D721Med (cell line): ENCODE measurements around the gene RAB5A.

Experiments
- DNase-seq: peaks from one replicate; pipeline ENCODE4 v3.0.0; 2011; ENCODE audit warnings: low spot score; ENCODE audit not compliant: insufficient read length
- FAIRE-seq: peaks from 2 replicates; lab custom pipeline; 2011; peaks lifted over from hg19 to GRCh38; lab: Jason Lieb, UNC
- TF ChIP-seq, protein P1 (sequence below): IDR thresholded peaks from 2 replicates; pipeline ENCODE4 v1.5.1; 2012; ENCODE audit warnings: mild to moderate bottlenecking, control low read depth; ENCODE audit not compliant: insufficient read depth; ENCODE audit errors: missing control alignments

Gene RAB5A

DNA sequence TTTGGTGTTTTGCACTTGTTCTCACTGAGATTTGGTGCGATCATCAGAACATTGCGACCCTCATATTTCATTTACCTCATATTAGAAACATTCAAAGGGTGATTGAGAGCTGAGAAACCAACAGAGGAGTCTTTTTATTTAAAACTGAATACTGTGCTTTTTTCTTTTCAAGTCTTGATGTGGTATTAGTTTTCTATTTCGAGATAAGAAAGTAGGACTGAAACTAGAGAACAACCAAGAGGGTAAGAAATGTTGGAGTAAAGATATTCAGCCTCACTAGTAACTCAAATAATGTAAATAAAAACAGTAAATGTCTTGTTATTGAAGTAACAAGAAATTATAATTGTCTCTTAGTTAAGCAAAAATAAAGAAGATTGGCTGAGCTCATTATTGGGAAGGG is 39.4 kb upstream of the RAB5A start:
- DNase-seq (no peak), FAIRE-seq (no peak)
- TF ChIP-seq, protein P1, sequence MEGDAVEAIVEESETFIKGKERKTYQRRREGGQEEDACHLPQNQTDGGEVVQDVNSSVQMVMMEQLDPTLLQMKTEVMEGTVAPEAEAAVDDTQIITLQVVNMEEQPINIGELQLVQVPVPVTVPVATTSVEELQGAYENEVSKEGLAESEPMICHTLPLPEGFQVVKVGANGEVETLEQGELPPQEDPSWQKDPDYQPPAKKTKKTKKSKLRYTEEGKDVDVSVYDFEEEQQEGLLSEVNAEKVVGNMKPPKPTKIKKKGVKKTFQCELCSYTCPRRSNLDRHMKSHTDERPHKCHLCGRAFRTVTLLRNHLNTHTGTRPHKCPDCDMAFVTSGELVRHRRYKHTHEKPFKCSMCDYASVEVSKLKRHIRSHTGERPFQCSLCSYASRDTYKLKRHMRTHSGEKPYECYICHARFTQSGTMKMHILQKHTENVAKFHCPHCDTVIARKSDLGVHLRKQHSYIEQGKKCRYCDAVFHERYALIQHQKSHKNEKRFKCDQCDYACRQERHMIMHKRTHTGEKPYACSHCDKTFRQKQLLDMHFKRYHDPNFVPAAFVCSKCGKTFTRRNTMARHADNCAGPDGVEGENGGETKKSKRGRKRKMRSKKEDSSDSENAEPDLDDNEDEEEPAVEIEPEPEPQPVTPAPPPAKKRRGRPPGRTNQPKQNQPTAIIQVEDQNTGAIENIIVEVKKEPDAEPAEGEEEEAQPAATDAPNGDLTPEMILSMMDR, result no peak

DNA sequence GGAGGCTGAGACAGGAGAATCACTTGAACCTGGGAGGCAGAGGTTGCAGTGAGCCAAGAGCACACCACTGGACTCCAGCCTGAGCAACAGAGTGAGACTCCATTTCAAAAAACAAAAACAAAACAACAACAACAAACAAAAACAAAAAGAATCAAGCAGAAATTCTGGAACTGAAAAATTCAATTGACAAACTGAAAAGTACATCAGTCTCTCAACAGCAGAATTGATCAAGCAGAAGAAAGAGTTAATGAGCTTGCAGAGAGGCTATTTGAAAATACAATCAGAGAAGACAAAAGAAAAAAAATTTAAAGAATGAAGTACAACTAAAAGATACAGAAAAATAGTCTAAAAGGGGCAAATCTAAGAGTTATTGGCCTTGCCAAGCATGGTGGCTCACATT is 35.4 kb upstream of the RAB5A start:
- TF ChIP-seq, protein P1, result no peak
- DNase-seq, result no peak
- no peak for FAIRE-seq

GRCh38 chr3:19917167-19917566 is 29.7 kb upstream of the RAB5A start:
- no peak for FAIRE-seq
- TF ChIP-seq, protein P1, result no peak
- no peak for DNase-seq

- TF ChIP-seq, protein P1, result no peak
- FAIRE-seq, result no peak
- DNase-seq, result no peak
These were observed 26.4 kb upstream of the RAB5A start for GRCh38 chr3:19920401-19921080.

- no peak for DNase-seq
- no peak for FAIRE-seq
- TF ChIP-seq, protein P1, result no peak
These were observed 15.7 kb upstream of the RAB5A start for GRCh38 chr3:19931180-19931692.

DNA sequence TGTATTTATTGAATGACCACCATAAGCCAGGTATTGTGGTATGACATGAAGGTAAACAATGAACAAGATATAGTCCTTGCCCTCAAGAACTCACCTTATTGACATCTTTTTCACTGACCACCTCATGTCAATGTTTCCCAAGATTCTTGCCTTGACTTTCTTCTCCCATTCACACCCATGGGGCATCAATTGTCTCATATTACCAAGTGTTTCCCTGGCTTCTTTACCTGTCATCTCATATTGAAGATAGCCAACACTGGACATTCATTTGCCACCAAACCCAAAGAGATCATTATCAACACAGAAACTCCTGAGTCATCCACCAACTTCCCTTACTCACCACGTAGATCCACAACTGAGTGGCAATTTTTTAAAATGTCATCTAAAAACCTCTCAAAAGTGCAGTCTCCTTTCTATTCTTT is 15.1 kb upstream of the RAB5A start:
- FAIRE-seq, result no peak
- TF ChIP-seq, protein P1, result no peak
- no peak for DNase-seq

DNA sequence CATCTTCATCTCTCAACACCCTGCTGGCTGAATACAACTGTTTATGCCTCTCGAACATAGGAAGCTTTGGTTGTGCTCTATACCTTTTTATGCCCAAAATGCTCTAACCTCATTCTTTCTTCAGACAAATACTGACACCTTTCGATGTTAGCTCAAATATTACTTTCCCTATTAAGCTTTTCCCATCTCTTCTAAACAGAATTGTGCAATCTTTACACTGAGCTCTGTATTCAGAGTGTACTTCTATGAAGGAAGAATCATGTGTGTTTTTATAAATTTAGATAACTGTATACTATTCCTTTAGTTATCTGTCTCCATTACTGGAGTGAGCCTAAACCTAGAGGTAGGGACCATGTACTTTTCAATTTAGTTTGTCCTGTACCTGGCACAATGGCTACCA is 14.5 kb upstream of the RAB5A start:
- TF ChIP-seq, protein P1, result no peak
- FAIRE-seq (no peak), DNase-seq (no peak)
